Measurements from ENCODE around the gene RIC8B. TPM values are rescaled to one million over a fixed set of nuclear protein-coding genes. Genes with fewer than 3 reads are reported as not detected.

The RIC8B gene
- total RNA-seq, 2 donors from 2014 or later, result 13.9 to 14.6 TPM

GRCh38 chr12:106910202-106910601 lies 135.7 kb downstream of the RIC8B start:
- no peaks in the 10 kb centered on the region for H3K27me3 ChIP-seq
- H3K4me1 ChIP-seq, result no peaks in the 10 kb centered on the region
- H3K4me3 ChIP-seq, result no peak overlapping the region
- no peaks in the 10 kb centered on the region for H3K36me3 ChIP-seq
- H3K27ac ChIP-seq, result no peak overlapping the region
- no peaks in the 10 kb centered on the region for H3K9me3 ChIP-seq
- no peak for DNase-seq
- no peak overlapping the region for H3K9ac ChIP-seq (ENCODE audit: low read depth in 2 of 2, low read length in 2 of 2)
- intact Hi-C loops (cut with DNase I), result loop anchor here (10.0 kb wide), 1 partner anchor 65 kb away; no protein-coding TSS in a partner anchor
- TF ChIP-seq, protein P1, sequence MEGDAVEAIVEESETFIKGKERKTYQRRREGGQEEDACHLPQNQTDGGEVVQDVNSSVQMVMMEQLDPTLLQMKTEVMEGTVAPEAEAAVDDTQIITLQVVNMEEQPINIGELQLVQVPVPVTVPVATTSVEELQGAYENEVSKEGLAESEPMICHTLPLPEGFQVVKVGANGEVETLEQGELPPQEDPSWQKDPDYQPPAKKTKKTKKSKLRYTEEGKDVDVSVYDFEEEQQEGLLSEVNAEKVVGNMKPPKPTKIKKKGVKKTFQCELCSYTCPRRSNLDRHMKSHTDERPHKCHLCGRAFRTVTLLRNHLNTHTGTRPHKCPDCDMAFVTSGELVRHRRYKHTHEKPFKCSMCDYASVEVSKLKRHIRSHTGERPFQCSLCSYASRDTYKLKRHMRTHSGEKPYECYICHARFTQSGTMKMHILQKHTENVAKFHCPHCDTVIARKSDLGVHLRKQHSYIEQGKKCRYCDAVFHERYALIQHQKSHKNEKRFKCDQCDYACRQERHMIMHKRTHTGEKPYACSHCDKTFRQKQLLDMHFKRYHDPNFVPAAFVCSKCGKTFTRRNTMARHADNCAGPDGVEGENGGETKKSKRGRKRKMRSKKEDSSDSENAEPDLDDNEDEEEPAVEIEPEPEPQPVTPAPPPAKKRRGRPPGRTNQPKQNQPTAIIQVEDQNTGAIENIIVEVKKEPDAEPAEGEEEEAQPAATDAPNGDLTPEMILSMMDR (IDR thresholded peaks at IDR 0.05), result no peak

DNA sequence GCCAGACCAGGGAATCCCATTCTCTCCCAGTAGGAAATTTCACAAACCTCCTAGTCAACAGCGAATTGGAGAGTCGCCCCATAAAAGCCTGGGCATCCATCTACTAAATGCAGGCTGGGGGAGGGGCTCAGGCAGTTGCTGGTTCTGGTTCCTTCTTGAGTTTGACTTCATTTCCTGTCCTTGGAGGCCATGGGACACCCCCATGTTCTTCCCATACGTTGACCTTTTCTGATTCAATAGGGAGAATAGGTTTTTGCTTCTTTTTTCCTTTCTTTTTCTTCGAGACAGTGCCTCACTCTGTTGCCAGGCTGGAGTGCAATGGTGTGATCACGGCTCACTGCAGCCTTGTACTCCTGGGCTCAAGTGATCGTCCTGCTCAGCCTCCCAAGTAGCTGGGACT lies 137.1 kb downstream of the RIC8B start:
- Histone ChIP-seq H3K36me3 (no peaks in the 10 kb centered on the region), H3K9ac (ENCODE audit: low read depth in 2 of 2, low read length in 2 of 2) (no peak overlapping the region), H3K9me3 (no peaks in the 10 kb centered on the region), H3K4me3 (no peak overlapping the region), H3K27me3 (no peaks in the 10 kb centered on the region), H3K27ac (no peak overlapping the region), H3K4me1 (no peaks in the 10 kb centered on the region)
- TF ChIP-seq, protein P1 (IDR thresholded peaks at IDR 0.05), result no peak
- intact Hi-C loops (cut with DNase I), result loop anchor here (10.0 kb wide), 1 partner anchor 67 kb away; no protein-coding TSS in a partner anchor
- no peak for DNase-seq

- H3K9ac ChIP-seq (ENCODE audit: low read depth in 2 of 2, low read length in 2 of 2), result no peak overlapping the region
- no peak overlapping the region for H3K27ac ChIP-seq
- intact Hi-C loops (cut with DNase I), result loop anchor here (10.0 kb wide), 1 partner anchor 69 kb away; no protein-coding TSS in a partner anchor
- no peaks in the 10 kb centered on the region for H3K27me3 ChIP-seq
- no peak overlapping the region for H3K4me3 ChIP-seq
- no peaks in the 10 kb centered on the region for H3K36me3 ChIP-seq
- TF ChIP-seq, protein P1 (IDR thresholded peaks at IDR 0.05), result no peak
- DNase-seq, result no peak
- H3K4me1 ChIP-seq, result no peaks in the 10 kb centered on the region
- no peaks in the 10 kb centered on the region for H3K9me3 ChIP-seq
Measured at GRCh38 chr12:106913456-106913855, 139.0 kb downstream of the RIC8B start.

GRCh38 chr12:106914796-106915634 lies 140.5 kb downstream of the RIC8B start:
- Histone ChIP-seq H3K27me3 (no peaks in the 10 kb centered on the region), H3K4me3 (no peak overlapping the region), H3K9me3 (no peaks in the 10 kb centered on the region), H3K27ac (no peak overlapping the region), H3K4me1 (no peaks in the 10 kb centered on the region), H3K9ac (ENCODE audit: low read depth in 2 of 2, low read length in 2 of 2) (no peak overlapping the region), H3K36me3 (no peaks in the 10 kb centered on the region)
- no peak for DNase-seq
- TF ChIP-seq, protein P1 (IDR thresholded peaks at IDR 0.05), result no peak
- intact Hi-C loops (cut with DNase I), result loop anchor here (10.0 kb wide), 1 partner anchor 70 kb away; no protein-coding TSS in a partner anchor

- DNase-seq, result no peak
- TF ChIP-seq, protein P1 (IDR thresholded peaks at IDR 0.05), result no peak
- Histone ChIP-seq H3K4me3 (no peak overlapping the region), H3K27me3 (no peaks in the 10 kb centered on the region), H3K9ac (ENCODE audit: low read depth in 2 of 2, low read length in 2 of 2) (no peak overlapping the region), H3K36me3 (no peaks in the 10 kb centered on the region), H3K4me1 (no peaks in the 10 kb centered on the region), H3K27ac (no peak overlapping the region), H3K9me3 (no peaks in the 10 kb centered on the region)
- intact Hi-C loops (cut with DNase I), result loop anchor here (10.0 kb wide), 1 partner anchor 71 kb away; no protein-coding TSS in a partner anchor
Measured at GRCh38 chr12:106915635-106916026, 141.1 kb downstream of the RIC8B start.

All from colonic mucosa (tissue), 4 donors.